GM19239 (cell line): ENCODE results near the gene NRXN3.

ENCODE experiments used
- DNase-seq: peaks from one replicate; pipeline ENCODE4 v3.0.0; 2011; ENCODE audit warnings: low spot score; ENCODE audit not compliant: insufficient read length
- FAIRE-seq: peaks from 2 replicates; lab custom pipeline; 2011; peaks lifted over from hg19 to GRCh38; lab: Jason Lieb, UNC

Gene NRXN3

DNA sequence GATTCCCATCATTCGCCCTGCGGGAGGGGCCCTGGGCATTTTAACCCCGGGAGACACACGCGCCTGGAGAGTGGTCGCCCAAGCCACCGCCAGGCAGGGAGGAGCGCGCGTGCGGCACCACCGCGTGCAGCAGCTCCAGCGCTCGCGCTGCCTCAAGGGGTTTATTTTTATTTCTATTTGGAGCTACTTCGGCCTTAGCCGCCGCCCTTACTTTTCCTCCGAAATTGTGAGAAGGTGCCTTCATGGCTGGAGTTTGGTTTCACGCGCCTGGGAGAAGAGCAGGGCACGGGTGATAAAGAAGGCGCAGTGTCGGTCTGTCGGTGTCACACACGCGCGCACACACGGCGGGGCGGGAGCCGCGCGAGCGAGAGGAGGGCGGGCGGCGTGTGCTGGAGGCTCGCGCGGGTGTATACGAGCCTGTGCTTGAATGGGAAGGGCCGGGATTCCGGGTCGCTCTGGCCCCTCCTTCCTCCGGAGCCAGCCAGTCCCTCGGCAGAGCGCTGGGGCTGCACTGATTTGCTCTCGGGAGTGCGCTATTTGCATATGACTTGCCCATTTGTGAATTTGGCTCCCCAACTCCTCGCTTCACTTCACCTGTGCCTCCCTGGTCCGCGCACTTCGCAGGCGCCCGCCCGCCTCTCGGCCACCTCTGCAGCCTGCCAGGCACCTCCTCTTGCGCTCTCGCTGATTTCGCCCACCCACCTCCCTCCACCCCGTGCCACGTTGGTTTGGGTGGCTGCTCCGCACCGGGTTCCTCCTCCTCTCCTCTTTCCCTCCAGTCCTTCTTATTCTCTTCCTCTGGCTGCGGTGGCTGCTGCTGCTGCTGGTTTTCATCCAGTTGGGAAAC lies 1108.8 kb downstream of the NRXN3 start:
- DNase-seq (no peak), FAIRE-seq (no peak)

DNA sequence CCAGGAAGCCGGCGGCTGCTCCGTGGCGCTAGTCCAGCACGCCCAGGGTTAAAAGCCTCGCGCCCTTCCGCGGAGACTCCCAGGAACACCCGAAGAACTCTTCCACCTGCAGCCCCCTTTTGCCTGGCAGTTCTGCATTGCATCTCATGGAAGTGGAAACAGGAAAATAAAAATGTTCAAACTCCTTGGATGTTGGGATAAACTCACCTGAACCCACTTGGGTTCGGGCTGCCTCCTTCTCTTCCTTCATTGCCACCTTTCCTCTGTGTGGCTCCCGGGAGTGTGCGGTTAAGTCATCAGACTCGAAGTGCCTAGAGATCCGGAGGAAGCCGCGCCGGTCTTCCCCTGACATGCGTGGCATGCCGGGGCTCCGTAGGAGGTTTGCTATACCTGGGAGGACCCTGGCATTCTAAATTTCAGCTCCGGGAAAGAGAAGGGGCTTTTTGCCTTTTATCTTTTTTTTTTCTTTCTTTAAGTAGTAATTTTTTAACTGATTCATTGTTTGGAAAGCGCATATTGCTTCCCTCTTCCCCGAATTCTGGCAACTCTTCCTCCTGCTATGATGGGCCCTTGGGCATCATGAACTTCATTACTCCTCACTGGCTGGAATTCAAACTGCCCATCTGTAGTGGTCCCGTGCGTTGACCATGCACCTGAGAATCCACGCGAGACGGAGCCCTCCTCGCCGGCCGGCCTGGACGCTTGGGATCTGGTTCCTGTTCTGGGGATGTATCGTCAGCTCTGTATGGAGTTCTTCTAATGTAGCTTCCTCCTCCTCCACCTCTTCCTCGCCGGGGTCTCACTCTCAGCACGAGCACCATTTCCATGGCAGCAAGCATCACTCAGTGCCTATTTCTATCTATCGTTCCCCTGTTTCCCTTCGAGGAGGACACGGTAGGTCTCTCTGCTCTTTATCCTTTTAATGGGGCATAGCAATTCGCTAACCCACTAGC lies 1109.7 kb downstream of the NRXN3 start:
- no peak for FAIRE-seq

DNA sequence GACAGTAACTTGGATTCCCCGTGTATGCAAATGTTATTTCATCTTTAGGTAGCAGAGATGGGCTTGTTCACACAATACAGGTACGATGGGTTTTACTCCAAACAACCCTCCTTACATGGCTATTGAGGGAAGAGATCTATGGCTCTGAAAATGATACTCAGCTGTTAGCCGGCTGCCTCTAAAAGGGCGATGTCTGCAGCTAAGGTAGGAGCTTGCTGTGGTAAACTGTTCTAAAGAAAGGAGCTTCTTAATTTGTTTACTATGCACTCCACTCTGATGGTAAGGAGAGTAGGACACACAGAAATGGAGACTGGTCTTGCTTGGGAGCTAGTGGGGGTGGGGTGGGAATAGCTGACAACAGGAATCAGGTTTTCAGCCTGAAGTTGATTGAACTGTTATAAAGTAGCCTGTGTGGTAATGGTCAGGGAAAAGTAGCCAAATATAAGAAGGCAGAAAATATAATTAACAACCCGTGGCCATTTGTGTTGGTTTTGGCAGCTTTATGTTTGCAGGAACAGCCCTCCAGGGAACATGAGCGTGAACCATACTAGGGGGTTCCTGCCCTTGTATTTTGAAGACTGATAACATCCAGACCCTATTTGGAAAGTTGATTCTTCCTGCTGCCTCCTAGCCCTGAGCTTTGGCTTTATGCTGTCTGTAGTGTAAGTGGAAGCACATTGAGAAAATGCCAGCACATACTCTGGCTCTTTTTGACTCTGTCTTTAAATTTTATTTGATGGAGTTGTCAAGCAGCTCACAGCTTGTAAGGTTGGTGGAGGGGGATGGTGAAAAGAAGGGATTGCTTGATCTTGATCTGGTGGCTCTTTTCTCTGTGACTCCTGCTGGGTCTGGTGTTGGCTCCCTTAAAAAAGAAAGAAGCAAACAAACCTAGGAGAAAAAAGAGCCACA lies 1111.3 kb downstream of the NRXN3 start:
- no peak for DNase-seq

More for the DNA sequence above, 1109.7 kb downstream of the NRXN3 start:
- DNase-seq: no peak

DNA sequence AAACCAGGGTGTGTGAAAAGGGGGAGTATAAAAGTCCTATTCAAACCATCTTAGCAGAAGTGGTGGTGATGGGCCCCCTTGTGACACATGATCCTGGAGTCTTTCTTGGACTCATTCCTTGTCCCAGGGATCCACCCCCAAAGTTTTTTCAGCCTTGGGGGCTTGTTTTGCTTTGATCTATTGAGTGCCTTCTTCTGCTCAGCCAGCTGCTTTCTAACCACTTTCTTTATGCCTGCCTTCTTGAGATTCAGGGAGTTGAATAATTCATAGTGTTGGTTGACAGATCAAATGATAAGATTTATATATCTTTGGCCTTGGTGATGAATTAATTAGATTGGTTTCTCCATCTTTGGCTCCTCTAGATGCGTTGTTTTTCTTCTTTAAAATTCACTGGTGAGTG lies 1114.4 kb downstream of the NRXN3 start:
- FAIRE-seq (no peak), DNase-seq (no peak)

More for the DNA sequence above, 1111.3 kb downstream of the NRXN3 start:
- FAIRE-seq: no peak

DNA sequence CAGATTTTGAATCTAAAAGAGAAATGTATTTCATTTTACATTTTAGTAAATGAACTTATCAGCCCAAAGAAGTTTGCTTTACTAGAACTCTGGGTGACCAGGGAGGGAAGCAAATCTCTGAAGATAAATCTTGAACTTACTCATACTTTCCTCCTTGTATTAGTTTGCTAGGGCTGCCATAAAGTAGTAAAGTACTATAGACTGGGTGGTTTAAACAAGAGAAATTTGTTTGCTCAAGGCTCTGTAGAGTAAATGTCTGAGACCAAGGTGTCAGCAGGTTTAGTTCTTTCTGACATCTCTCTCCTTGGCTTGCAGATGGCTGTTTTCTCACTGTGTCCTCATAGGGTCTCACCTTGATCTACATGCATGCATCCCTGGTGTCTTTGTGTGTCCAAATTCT lies 1115.1 kb downstream of the NRXN3 start:
- no peak for DNase-seq
- FAIRE-seq: no peak

DNA sequence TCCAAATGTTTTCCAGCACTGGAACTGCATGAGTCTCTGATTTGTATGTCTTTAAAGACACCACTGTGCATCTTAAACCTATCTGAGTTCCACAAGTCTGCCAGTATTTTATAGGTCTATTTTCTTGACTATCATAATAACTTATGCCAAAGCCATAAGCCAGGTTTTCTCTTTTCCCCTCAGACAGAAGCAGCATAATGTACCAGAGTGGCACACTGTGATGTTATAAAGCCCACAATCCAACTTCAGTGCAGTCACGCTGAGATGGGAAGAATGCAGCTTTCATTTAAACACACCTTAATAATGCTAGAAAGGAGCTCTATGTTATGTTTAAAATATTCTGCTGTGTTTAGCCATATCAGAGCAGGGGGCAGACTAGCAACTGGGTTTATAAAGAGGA lies 1117.8 kb downstream of the NRXN3 start:
- FAIRE-seq (no peak), DNase-seq (no peak)

DNA sequence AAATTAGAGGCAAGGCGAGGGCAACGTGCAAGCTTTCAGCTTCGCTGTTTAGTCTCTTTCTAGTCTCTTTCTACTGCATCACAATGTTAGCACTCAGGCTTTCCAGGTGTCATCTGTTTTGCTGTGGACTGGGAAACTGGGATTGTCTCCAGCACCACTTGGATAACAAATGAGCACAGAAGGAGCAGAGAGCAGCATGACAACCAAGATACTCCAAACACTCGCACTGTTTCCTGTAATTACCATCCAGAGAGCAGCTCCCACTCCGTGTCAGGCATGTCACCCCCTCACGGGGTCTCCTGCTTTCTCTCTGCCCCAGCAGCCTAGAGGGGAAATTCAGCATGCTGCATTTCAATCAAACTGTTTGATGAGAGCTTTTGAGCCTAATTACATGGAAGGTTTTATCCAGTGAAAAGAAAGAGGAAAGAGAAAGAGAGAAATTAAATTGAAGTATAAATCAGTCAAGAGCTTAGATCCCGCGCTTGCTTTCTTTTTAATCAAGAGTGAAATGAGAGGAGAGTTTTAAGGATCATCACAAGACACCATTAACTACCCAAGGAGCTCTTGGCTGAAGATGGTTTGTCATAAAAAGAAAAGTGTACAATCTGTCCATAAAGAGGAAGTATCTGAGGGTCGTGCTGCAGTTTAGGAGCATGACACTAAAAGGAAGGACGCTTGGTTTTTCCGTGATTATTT lies 1123.5 kb downstream of the NRXN3 start:
- DNase-seq (no peak), FAIRE-seq (no peak)

DNA sequence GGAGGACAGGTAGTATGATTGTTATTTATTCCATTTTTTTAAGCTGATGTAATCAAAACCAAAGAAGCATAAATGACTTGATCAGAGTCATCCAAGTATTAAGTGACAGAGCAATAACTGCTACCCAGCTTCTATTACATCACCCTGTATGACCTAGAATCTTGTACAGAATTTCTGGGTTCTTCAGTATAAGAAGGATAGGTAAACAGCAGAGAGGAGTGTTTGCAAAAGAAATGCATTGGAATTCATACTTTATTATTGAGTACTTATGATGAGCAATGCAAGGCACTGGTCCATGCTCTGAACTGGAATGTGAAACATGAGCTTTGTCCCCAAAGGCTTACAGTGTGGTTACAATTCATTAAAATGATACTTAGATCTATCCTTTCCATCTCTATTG lies 1124.3 kb downstream of the NRXN3 start:
- no peak for FAIRE-seq

DNA sequence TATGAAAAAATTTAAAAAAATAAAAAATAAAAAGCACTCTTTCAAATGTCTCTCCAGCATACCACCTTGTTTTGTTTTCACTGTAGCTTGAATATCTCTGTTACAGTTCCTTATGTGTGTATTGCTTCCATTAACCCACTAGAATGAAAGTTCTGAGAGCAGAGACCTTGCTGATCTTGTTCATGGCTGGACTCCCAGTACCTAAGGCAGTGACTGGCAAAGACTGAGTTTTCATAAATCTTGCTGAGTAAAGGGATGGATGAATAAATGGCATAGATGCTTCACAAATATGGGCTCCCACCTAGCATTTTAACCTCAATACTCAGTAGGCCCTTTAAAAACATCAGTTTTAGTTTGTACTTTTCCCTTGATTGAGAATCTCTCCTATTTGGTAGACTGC lies 1125.2 kb downstream of the NRXN3 start:
- no peak for FAIRE-seq
- no peak for DNase-seq

More for the DNA sequence above, 1124.3 kb downstream of the NRXN3 start:
- no peak for DNase-seq

DNA sequence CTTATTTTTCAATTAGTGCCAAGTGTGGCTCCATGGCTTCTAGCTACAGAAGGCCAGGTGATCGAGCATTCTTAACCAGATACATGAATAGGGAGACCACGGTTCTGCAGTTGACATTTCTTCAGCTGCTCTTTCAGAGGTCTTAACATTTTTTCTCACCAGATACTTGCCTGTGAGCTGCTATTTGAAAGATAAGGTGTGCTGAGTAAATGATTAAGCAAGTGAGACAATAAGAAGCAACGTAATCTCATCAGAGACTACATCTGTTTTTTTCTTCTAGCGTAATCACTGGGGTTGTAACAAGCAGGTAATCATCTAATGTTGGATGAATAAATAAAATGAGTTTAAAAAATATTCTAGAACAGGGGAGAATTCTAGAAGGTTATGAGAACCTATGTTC lies 1128.2 kb downstream of the NRXN3 start:
- DNase-seq: no peak
- FAIRE-seq: no peak

DNA sequence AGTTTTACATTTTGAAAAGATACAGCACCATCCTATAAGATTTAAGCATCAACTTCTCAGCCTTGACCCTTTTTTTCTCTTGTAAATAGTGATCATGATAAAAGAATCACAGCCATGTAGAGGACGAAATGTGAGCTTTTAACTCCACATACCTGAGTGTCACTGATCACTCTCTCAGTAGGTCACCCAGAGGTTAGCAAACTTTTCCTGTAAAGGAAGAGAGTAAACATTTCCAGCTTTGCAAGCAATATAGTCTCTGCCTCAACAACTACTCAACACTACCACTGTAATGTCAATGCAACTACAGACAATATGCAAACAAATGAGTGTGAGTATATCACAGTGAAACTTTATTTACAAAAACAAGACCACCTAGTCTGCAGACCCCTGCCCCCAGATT lies 1129.0 kb downstream of the NRXN3 start:
- DNase-seq (no peak), FAIRE-seq (no peak)

DNA sequence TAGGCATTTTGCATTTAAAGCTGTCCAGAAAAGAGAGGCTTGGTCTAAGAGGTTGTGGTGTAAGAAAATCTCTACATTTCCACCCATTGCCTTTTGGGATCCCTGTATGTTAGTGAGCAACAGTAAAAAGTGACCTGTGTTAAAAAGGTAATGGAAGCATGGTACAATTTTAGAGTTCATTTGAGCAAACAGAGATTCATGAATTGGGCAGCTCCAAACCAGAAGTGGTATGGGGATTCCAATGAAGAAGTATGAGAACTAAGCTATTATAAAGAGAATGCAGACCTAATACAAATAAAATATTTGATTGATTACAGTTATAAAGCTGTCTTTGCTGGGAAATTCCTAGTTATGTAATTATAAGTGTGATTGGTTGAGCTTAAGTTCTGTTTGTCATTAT lies 1134.1 kb downstream of the NRXN3 start:
- FAIRE-seq: no peak
- no peak for DNase-seq

DNA sequence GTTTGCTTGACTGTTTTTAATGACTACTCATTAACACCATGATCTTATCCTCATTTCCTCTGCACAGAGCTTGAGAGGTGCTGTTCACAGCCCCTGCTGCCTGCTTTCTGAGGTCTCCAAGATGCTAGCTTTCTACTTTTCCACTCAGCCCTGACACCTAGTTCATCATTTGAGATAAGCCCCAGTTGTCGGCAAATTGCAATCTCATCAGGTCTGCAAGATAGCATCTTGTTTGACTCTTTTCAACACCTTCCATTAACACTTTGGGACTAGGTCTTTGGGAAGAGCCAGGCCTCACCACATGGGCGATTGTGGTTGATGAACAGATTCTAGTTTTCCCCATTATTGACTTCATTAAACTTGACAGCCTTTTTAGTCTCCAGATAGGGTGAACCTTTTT lies 1136.4 kb downstream of the NRXN3 start:
- DNase-seq: no peak
- no peak for FAIRE-seq

DNA sequence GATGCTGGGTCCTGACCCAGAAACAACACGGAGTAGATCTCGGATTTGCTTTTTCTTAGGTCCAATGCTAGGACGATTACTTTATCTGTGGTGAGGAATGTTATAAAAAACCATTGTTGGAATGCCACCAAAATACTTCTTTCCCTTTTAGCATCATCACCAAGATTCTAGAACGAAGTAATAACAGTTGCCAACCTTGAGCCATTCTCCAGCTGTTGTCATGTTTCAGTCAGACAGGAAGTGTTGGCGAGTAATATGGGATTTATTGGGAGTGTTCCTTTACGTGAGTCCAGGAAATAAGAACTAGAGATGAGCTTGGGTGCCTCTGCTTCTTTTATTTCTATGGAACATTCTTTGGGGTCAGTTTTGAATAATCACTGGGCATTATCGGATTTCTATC lies 1148.2 kb downstream of the NRXN3 start:
- no peak for FAIRE-seq
- DNase-seq: no peak

DNA sequence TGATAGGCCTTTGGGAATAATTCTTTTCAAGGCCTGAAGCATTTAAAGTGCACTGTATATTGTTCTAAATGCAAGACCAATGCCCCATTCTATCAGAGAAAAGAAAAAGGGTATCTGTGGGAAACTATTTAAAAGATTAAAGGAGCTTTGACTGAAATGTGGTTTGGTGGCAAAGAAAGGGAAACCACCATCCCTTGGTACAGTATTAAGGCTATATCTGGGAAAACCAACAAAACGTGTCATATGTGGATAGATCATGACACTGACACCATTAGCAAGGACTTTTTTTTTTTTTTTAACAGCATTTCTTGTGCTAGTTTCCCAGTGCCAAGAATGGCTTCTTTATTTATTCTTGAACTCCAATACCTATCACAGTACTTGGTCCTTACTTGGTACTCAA lies 1150.4 kb downstream of the NRXN3 start:
- no peak for DNase-seq
- FAIRE-seq: no peak

DNA sequence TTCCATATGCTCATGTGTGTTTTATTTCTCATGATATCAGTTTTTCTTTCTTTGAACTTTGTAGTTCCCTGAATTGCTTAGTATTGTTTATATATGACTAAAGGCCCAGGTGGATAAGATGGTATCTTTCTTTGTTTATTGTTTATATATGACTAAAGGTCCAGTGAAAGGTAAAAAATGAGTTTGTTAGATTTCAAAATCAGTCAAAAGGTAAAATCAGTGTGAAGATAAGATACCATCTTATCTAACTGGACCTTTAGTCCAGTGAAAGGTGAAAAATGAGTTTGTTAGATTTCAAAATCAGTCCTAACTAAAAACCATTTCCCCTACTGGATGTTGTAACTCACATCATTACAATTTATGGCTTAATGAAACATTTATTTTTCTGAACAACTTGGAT lies 1150.9 kb downstream of the NRXN3 start:
- FAIRE-seq (no peak), DNase-seq (no peak)

DNA sequence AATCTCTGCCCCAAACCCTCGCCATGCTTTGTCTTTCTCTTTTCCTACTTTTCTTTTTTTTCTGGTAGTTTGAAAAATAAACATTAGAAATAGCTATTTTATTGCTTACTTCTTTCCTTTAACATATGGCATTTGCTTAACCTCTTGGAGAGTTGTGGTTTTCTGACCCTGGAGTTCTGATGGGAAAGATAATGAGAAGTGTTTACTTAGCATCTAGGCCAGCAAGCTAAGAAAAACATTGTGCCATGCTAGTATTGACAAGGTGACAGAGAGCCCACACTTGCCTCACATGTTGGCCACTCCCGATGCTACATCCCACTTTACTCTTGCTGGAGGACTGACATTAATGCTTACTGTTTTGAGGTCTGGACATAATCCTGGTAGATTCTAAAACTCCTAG lies 1154.9 kb downstream of the NRXN3 start:
- DNase-seq (no peak), FAIRE-seq (no peak)

DNA sequence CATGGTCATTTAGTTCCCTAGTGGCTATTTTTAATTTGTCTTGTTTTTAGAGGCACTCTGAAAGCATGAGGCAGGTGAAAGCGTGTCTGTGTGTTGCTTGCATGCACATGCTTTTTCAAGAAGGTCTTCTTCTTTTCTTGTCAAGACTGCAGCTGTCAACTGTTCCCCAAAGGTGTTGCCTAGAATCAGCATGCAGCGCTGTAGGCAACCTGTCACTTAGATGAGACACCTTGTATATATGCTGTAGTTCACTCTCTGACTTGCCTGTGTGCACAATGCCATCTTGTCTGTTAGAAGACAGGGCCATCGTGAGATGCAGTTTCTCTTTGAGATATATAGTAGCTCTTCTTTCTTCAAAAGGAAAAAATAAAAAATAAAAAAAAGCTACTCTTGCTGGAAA lies 1155.4 kb downstream of the NRXN3 start:
- no peak for DNase-seq
- no peak for FAIRE-seq

DNA sequence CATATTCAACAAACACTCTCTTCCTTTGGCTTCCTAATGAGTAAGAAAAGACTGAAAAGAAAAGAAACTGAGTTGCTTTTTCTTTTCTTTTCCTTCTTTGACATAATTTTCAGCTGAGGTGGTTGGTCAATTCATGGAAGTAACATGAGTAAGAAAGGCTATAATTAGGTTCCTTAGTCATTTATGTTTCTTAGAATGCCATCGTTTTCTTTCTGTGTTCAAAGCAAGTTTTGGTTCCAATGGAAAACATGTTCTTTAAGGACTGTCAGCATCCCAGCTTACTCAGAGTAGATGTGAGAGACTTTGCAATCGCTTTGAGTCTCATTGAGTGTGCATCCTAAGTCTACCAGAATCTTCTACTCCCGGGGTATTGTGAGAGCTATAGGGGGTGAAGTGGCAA lies 1158.7 kb downstream of the NRXN3 start:
- no peak for DNase-seq
- no peak for FAIRE-seq

DNA sequence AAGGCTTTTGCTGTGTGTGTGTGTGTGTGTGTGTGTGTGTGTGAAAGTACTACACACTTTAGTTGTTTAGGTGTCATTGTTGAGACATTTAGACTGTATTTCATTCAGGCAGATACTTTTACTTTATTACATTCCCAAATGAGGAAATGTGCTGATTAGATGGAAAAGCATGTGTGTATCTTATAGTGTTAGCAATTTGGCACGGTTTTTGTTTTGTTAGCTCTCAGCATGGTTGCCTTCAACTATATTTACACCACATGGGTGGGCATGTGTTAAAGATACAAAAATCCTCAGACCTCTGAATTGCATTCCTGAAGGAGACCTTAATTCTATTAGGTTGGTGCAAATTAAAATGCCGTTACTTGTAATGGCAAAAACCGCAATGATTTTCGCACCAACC lies 1161.7 kb downstream of the NRXN3 start:
- no peak for DNase-seq
- FAIRE-seq: no peak
